GM12878 (cell line): ENCODE results near the gene CCSER1.

Experiments used
- CREB1 ChIP-seq: IDR thresholded peaks from 2 replicates; pipeline ENCODE4 v1.6.1; 2012; ENCODE audit warnings: low read depth, mild to moderate bottlenecking, inconsistent platforms
- CTCF ChIP-seq, 3 experiments: IDR thresholded peaks in 2 of 3; conservative IDR thresholded peaks in 1 of 3; 2 replicates each; pipeline ENCODE4 v1.5.1; 2011; ENCODE audit warnings: low read depth in 3 of 3, low read length in 3 of 3, mild to moderate bottlenecking in 3 of 3, control low read depth in 2 of 3, moderate library complexity in 2 of 3, inconsistent platforms in 1 of 3, mixed read lengths in 1 of 3; ENCODE audit not compliant: control insufficient read depth in 2 of 3, insufficient read depth in 1 of 3; ENCODE audit errors: extremely low read depth in 1 of 3
- EGR1 ChIP-seq, 2 experiments: IDR thresholded peaks; 1 replicate in 1 of 2; 2 replicates in 1 of 2; pipeline ENCODE4 v1.6.1; 2011 to 2012; ENCODE audit warnings: low read depth in 2 of 2, low read length in 2 of 2, borderline replicate concordance in 1 of 2, mild to moderate bottlenecking in 1 of 2, moderate library complexity in 1 of 2
- EP300 ChIP-seq, 2 experiments: fragments of 150-350 bp in 1 of 2; IDR thresholded peaks; 2 replicates each; pipeline ENCODE4 v1.6.1; 2011 to 2012; ENCODE audit warnings: low read depth in 2 of 2, low read length in 2 of 2, borderline replicate concordance in 1 of 2, improper control_type of control experiment in 1 of 2, inconsistent platforms in 1 of 2; ENCODE audit not compliant: control insufficient read depth in 1 of 2
- EZH2 ChIP-seq: IDR thresholded peaks from 2 replicates; pipeline ENCODE4 v1.6.1; 2012; ENCODE audit warnings: low read depth, mild to moderate bottlenecking, control low read depth, inconsistent platforms, low read length, borderline replicate concordance; ENCODE audit not compliant: control insufficient read depth
- FOS ChIP-seq: IDR thresholded peaks from 3 replicates; pipeline ENCODE4 v1.6.1; 2011; ENCODE audit warnings: borderline replicate concordance; ENCODE audit not compliant: insufficient read length; ENCODE audit errors: extremely low read depth
- MYC ChIP-seq: IDR thresholded peaks from 2 replicates; pipeline ENCODE4 v1.6.1; 2011; ENCODE audit warnings: mild to moderate bottlenecking, low read length, moderate library complexity, inconsistent platforms; ENCODE audit not compliant: insufficient read depth, insufficient replicate concordance, insufficient read length, severe bottlenecking
- NFYB ChIP-seq: IDR thresholded peaks from 2 replicates; pipeline ENCODE4 v1.6.1; 2011; ENCODE audit warnings: low read depth, mild to moderate bottlenecking, low read length, improper control_type of control experiment, moderate library complexity; ENCODE audit not compliant: insufficient read depth
- PBX3 ChIP-seq: IDR thresholded peaks from 2 replicates; pipeline ENCODE4 v1.6.1; 2011; ENCODE audit warnings: mild to moderate bottlenecking, low read depth, low read length, moderate library complexity; ENCODE audit not compliant: insufficient replicate concordance
- POLR2A ChIP-seq: IDR thresholded peaks from 2 replicates; pipeline ENCODE4 v1.6.1; 2011; ENCODE audit warnings: low read depth, mild to moderate bottlenecking, low read length
- POLR2AphosphoS5 ChIP-seq: IDR thresholded peaks from 2 replicates; pipeline ENCODE4 v1.6.1; 2011; ENCODE audit warnings: mild to moderate bottlenecking, low read length, inconsistent platforms
- ZNF274 ChIP-seq: IDR thresholded peaks from one replicate; pipeline ENCODE4 v1.8.0; 2011; ENCODE audit not compliant: insufficient read length, insufficient read depth
- ZNF384 ChIP-seq: IDR thresholded peaks from 2 replicates; pipeline ENCODE4 v1.6.1; 2012; ENCODE audit warnings: low read depth, mild to moderate bottlenecking, low read length, improper control_type of control experiment, borderline replicate concordance

GRCh38 chr4:91340822-91341221 lies 1213.6 kb downstream of the CCSER1 start:
- no peak for TF ChIP-seq CTCF (IDR thresholded peaks at IDR 0.05 in 2 of 3, conservative IDR thresholded peaks at IDR 0.05 in 1 of 3; ENCODE audit: control insufficient read depth in 2 of 3, extremely low read depth in 1 of 3, insufficient read depth in 1 of 3, low read depth in 3 of 3, low read length in 3 of 3)
- TF ChIP-seq EZH2 = no peak
- TF ChIP-seq EGR1 (IDR thresholded peaks at IDR 0.05; ENCODE audit: borderline replicate concordance in 1 of 2, low read depth in 2 of 2, low read length in 2 of 2) = no peak
- TF ChIP-seq POLR2AphosphoS5 = no peak
- TF ChIP-seq ZNF274 = no peak
- TF ChIP-seq NFYB = no peak
- TF ChIP-seq FOS = no peak
- TF ChIP-seq ZNF384 = no peak
- no peak for TF ChIP-seq MYC
- TF ChIP-seq PBX3 = no peak
- TF ChIP-seq CREB1 = no peak
- no peak for TF ChIP-seq EP300 (IDR thresholded peaks at IDR 0.05; ENCODE audit: borderline replicate concordance in 1 of 2, control insufficient read depth in 1 of 2, low read depth in 2 of 2, low read length in 2 of 2)
- TF ChIP-seq POLR2A = no peak
